Neural progenitor cell (in vitro differentiated cells): ENCODE measurements around the gene SCNN1B.

Experiments used
- EZH2 ChIP-seq: fragments of 200-600 bp; sonication (generic); IDR thresholded peaks from 2 replicates; pipeline ENCODE4 v1.6.1; 2017; ENCODE audit warnings: antibody characterized with exemption, mild to moderate bottlenecking, moderate library complexity
- EZH2phosphoT487 ChIP-seq: fragments of 200-600 bp; sonication (generic); IDR thresholded peaks from 2 replicates; pipeline ENCODE4 v1.6.1; 2017; ENCODE audit warnings: antibody characterized with exemption
- TF ChIP-seq, protein P1 (sequence below): fragments of 200-600 bp; sonication (generic); IDR thresholded peaks from 2 replicates; pipeline ENCODE4 v1.5.1; 2017; ENCODE audit warnings: antibody characterized with exemption, mild to moderate bottlenecking

DNA sequence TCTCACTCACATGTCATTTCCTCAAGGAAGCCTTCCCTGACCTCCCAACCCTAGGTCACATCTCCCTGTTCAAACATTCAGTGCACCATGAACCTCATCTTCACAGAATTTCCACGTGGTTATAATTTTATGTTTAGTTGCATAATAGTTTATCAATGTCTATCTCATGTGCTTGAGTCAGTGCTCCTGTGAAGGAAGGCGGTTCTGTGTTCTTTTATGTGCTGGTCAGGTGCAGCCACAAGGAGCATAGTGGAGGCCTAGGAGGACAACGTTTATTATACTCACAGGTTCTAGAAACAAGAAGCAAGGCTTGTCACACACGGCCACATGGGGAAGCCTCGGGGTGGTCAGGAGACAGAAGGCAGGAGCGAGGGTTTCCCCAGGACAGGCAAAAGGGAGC, 34.5 kb upstream of the SCNN1B start:
- TF ChIP-seq, protein P1, sequence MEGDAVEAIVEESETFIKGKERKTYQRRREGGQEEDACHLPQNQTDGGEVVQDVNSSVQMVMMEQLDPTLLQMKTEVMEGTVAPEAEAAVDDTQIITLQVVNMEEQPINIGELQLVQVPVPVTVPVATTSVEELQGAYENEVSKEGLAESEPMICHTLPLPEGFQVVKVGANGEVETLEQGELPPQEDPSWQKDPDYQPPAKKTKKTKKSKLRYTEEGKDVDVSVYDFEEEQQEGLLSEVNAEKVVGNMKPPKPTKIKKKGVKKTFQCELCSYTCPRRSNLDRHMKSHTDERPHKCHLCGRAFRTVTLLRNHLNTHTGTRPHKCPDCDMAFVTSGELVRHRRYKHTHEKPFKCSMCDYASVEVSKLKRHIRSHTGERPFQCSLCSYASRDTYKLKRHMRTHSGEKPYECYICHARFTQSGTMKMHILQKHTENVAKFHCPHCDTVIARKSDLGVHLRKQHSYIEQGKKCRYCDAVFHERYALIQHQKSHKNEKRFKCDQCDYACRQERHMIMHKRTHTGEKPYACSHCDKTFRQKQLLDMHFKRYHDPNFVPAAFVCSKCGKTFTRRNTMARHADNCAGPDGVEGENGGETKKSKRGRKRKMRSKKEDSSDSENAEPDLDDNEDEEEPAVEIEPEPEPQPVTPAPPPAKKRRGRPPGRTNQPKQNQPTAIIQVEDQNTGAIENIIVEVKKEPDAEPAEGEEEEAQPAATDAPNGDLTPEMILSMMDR: no peak
- TF ChIP-seq EZH2phosphoT487 (no peak), EZH2 (no peak)
